ENCODE data around the gene OTULIN. TPM values are rescaled to one million over a fixed set of nuclear protein-coding genes. Genes with fewer than 3 reads are reported as not detected.

Gene OTULIN
- 17.4 and 18.8 TPM in 2 replicates for total RNA-seq

GRCh38 chr5:14664270-14665100, at the start of gene OTULIN:
OTULIN (plus strand) TSS chr5:14664718; CDS start chr5:14664826, 108 bp downstream.

Other genes with a start within 250 kb of the OTULIN start
- gene OTULINL, start 82.9 kb upstream of the OTULIN start, total RNA-seq = 0.76 and 1.0 TPM in 2 replicates
- gene ANKH, start 207.1 kb downstream of the OTULIN start, total RNA-seq = 31.1 and 40.1 TPM in 2 replicates

All from dermis lymphatic vessel endothelial cell (primary cell).